HG02981 (cell line): ENCODE measurements around the gene NFKBIE.

Experiments used
- ATAC-seq: cut with Tn5 transposase; IDR thresholded peaks from one replicate; pipeline ENCODE4 v1.9.1; 2021; ENCODE audit warnings: mild to moderate bottlenecking, moderate library complexity; ENCODE audit not compliant: unreplicated experiment

NFKBIE gene

GRCh38 chr6:44217332-44218143, 47.8 kb downstream of the NFKBIE start:
- no peak for ATAC-seq

- no peak for ATAC-seq
These were observed 48.5 kb downstream of the NFKBIE start, which contains the start of gene MYMX for GRCh38 chr6:44216677-44217331. MYMX (plus strand) TSS chr6:44216926; CDS start chr6:44217472, 546 bp downstream.

- ATAC-seq, result no peak
These were observed 51.0 kb downstream of the NFKBIE start for GRCh38 chr6:44214307-44214706.

GRCh38 chr6:44211284-44211683, 54.1 kb downstream of the NFKBIE start:
- no peak for ATAC-seq
